SU-DHL-6 (cell line): ENCODE measurements around the gene MNT.

Experiments used
- H2AFZ ChIP-seq: fragments of 200-600 bp; sonication (generic); 2 replicates; pipeline ENCODE4 v1.6.1; 2014; ENCODE audit warnings: low read depth, mild to moderate bottlenecking, moderate library complexity, mixed read lengths, antibody characterized with exemption, low read length; ENCODE audit not compliant: severe bottlenecking
- H3F3A ChIP-seq: fragments of 200-600 bp; shearing (Covaris generic); 2 replicates; pipeline ENCODE4 v1.6.0; 2016; ENCODE audit warnings: antibody characterized with exemption, mild to moderate bottlenecking; ENCODE audit not compliant: insufficient read depth
- H3K27ac ChIP-seq: fragments of 200-600 bp; sonication (generic); 2 replicates; pipeline ENCODE4 v1.5.1; 2016; ENCODE audit warnings: low read depth, mild to moderate bottlenecking, low read length, moderate library complexity, mixed read lengths
- H3K27me3 ChIP-seq: fragments of 200-600 bp; sonication (generic), shearing (Covaris generic); 2 replicates; pipeline ENCODE4 v1.6.0; 2014; ENCODE audit warnings: mild to moderate bottlenecking, low read length
- H3K36me3 ChIP-seq: fragments of 200-600 bp; sonication (generic); 2 replicates; pipeline ENCODE4 v1.6.1; 2014; ENCODE audit warnings: mild to moderate bottlenecking, low read length, mixed read lengths
- H3K4me2 ChIP-seq: fragments of 300-600, 200-600 bp; shearing (Covaris generic), sonication (generic); 2 replicates; pipeline ENCODE4 v1.6.0; 2014; ENCODE audit warnings: low read length, low read depth, mild to moderate bottlenecking; ENCODE audit not compliant: poor library complexity, severe bottlenecking
- H3K4me3 ChIP-seq: fragments of 200-600 bp; sonication (generic); 2 replicates; pipeline ENCODE4 v1.5.1; 2014; ENCODE audit warnings: antibody characterized with exemption, low read length, mild to moderate bottlenecking, mixed read lengths; ENCODE audit not compliant: insufficient read depth, poor library complexity, severe bottlenecking
- H3K79me2 ChIP-seq: fragments of 200-600 bp; sonication (generic); 2 replicates; pipeline ENCODE4 v1.6.1; 2014; ENCODE audit warnings: mild to moderate bottlenecking, low read length, moderate library complexity; ENCODE audit not compliant: insufficient read depth
- H3K9ac ChIP-seq: fragments of 200-600 bp; sonication (generic); 2 replicates; pipeline ENCODE4 v1.7.0; 2014; ENCODE audit warnings: mild to moderate bottlenecking, low read length
- H3K9me2 ChIP-seq: fragments of 200-600 bp; sonication (generic); replicated peaks from 2 replicates; pipeline ENCODE4 v1.6.1; 2014; ENCODE audit warnings: low read length; ENCODE audit not compliant: insufficient read depth
- H3K9me3 ChIP-seq: fragments of 200-600 bp; sonication (generic); 2 replicates; pipeline ENCODE4 v1.6.1; 2014; ENCODE audit warnings: low read length, mixed read lengths; ENCODE audit not compliant: insufficient read depth
- H4K20me1 ChIP-seq: fragments of 200-600 bp; sonication (generic); 2 replicates; pipeline ENCODE4 v1.6.1; 2014; ENCODE audit warnings: low read depth, mild to moderate bottlenecking, antibody characterized with exemption, low read length, moderate library complexity, mixed read lengths
- EZH2phosphoT487 ChIP-seq: fragments of 200-600 bp; sonication (generic), shearing (Covaris generic); conservative IDR thresholded peaks from 2 replicates; pipeline ENCODE4 v1.6.1; 2018; ENCODE audit warnings: mild to moderate bottlenecking, antibody characterized with exemption, low read length, moderate library complexity, mixed read lengths
- TF ChIP-seq, protein P1 (sequence below): fragments of 200-600 bp; sonication (generic); IDR thresholded peaks from one replicate; pipeline ENCODE4 v1.5.1; 2017; ENCODE audit warnings: antibody characterized with exemption, mild to moderate bottlenecking, low read length, moderate library complexity; ENCODE audit not compliant: insufficient read depth, poor library complexity, severe bottlenecking

The MNT gene

DNA sequence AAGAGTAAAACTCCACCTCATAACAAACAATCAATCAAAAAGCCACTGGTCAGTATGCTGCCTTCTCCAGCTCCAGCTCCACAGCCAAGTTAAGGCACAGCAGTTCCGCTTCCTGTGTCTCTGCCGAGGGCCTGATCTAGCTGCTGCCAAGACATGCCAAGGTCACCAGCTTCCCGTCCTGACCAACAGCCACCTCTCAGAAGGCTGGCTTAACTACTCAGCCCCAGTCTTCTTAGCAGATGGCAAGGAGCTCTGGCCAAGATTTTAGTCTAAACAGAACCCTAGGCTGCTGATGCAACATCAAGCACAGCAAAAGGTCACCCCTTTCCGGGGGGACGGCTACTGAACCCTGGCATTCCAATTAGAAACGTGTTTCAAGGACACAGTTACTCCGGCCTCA, 17.7 kb upstream of the MNT start:
- peaks cover 7% of the 10 kb centered on the region for H3F3A ChIP-seq
- H3K9me3 ChIP-seq = no peaks in the 10 kb centered on the region
- no peaks in the 10 kb centered on the region for H4K20me1 ChIP-seq
- TF ChIP-seq, protein P1, sequence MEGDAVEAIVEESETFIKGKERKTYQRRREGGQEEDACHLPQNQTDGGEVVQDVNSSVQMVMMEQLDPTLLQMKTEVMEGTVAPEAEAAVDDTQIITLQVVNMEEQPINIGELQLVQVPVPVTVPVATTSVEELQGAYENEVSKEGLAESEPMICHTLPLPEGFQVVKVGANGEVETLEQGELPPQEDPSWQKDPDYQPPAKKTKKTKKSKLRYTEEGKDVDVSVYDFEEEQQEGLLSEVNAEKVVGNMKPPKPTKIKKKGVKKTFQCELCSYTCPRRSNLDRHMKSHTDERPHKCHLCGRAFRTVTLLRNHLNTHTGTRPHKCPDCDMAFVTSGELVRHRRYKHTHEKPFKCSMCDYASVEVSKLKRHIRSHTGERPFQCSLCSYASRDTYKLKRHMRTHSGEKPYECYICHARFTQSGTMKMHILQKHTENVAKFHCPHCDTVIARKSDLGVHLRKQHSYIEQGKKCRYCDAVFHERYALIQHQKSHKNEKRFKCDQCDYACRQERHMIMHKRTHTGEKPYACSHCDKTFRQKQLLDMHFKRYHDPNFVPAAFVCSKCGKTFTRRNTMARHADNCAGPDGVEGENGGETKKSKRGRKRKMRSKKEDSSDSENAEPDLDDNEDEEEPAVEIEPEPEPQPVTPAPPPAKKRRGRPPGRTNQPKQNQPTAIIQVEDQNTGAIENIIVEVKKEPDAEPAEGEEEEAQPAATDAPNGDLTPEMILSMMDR = no peak
- no peak for TF ChIP-seq EZH2phosphoT487
- no peak overlapping the region for H3K4me2 ChIP-seq
- H3K9me2 ChIP-seq = no peaks in the 10 kb centered on the region
- H2AFZ ChIP-seq = no peak overlapping the region
- H3K36me3 ChIP-seq = peaks cover 2% of the 10 kb centered on the region; the same call in 1 of the 2 replicates
- H3K9ac ChIP-seq = no peak overlapping the region
- H3K79me2 ChIP-seq = no peaks in the 10 kb centered on the region
- no peak overlapping the region for H3K27ac ChIP-seq
- no peaks in the 10 kb centered on the region for H3K27me3 ChIP-seq
- H3K4me3 ChIP-seq = no peak overlapping the region

DNA sequence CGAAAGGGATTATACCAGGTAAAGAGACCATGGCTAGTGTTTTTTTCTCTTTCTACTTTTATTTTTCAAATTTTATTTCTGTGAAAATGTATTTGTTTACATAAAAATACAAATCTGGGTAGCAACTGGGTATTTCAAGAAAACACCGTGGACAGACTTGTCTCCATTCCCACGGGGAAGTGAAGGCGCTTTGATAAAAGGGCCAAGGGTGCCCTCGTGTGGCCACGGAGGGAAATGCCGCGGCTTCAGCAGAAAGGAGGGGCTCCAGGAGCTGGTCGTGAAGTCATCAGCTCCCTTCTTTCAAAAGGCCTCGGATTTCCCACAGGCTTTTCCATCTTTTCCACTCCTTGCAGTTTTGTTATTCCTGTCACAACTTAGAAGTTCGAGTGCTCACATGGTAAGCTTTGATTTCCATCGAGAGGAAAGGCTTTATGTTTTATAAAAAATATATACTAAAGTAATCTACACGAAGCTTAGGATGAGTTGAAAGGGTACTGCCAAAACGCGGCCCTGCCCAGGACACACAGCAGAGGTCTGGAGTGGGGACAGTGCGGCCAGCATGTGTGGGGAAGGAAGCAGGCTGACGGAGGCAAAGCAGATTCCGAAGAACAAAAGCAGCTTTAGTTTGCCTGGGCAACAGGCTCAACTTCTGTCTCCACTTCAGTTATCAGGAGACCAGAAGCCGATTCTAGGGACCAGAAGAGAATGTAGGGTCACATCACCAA, 15.3 kb upstream of the MNT start:
- no peaks in the 10 kb centered on the region for H3K27me3 ChIP-seq
- no peak overlapping the region for H3K9ac ChIP-seq
- no peaks in the 10 kb centered on the region for H3K9me2 ChIP-seq
- peaks cover 2% of the 10 kb centered on the region; the same call in 1 of the 2 replicates for H3K36me3 ChIP-seq
- H3K79me2 ChIP-seq = no peaks in the 10 kb centered on the region
- peak overlapping the region; percentile 10 for H3K4me2 ChIP-seq
- TF ChIP-seq EZH2phosphoT487 = no peak
- TF ChIP-seq, protein P1 = peak; percentile 73
- H3K9me3 ChIP-seq = no peaks in the 10 kb centered on the region
- peaks cover 10% of the 10 kb centered on the region for H3F3A ChIP-seq
- H2AFZ ChIP-seq = no peak overlapping the region
- no peaks in the 10 kb centered on the region for H4K20me1 ChIP-seq
- no peak overlapping the region for H3K4me3 ChIP-seq
- H3K27ac ChIP-seq = 0 out of 2 replicates have a peak overlapping the region, but pooled peaks have one; percentile 24

DNA sequence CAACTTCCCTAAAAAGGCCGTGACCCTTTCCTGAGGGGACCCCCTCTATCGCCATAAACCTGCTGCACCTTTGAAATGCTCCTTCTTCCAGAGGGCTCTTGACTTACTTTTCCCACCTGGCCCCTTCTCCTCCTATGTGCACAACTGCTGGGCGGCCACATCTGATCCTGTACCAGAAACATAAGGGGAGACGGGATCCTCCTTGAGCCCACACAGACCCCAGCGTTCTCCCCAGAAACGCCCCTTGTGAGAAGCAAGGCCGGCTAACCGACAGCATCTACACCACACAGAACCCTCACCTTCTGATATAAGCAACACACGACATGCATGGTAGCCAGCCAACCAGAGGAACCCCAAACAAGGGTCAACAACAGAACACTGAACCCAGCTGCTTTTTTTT, 14.2 kb upstream of the MNT start:
- H3K36me3 ChIP-seq = peaks cover 2% of the 10 kb centered on the region; the same call in 1 of the 2 replicates
- H3K4me3 ChIP-seq = no peak overlapping the region
- no peaks in the 10 kb centered on the region for H3K9me3 ChIP-seq
- peaks cover 10% of the 10 kb centered on the region for H3F3A ChIP-seq
- H4K20me1 ChIP-seq = no peaks in the 10 kb centered on the region
- no peaks in the 10 kb centered on the region for H3K27me3 ChIP-seq
- TF ChIP-seq, protein P1 = no peak
- no peak for TF ChIP-seq EZH2phosphoT487
- no peak overlapping the region for H2AFZ ChIP-seq
- no peaks in the 10 kb centered on the region for H3K9me2 ChIP-seq
- no peak overlapping the region for H3K27ac ChIP-seq
- H3K9ac ChIP-seq = no peak overlapping the region
- H3K79me2 ChIP-seq = no peaks in the 10 kb centered on the region
- H3K4me2 ChIP-seq = no peak overlapping the region
